Gastrocnemius medialis (tissue), 4 donors: ENCODE data around the gene DYSF. TPM values are rescaled to one million over a fixed set of nuclear protein-coding genes. Genes with fewer than 3 reads are reported as not detected.

Source experiments
- ATAC-seq, 2 donors: fragments of 150-250 bp; one replicate each; pipeline ENCODE4 v1.9.1; 2016
- DNase-seq, 2 donors: peaks; one replicate each; pipeline ENCODE4 v3.0.0-alpha.2; 2019
- H3K27ac ChIP-seq, 4 donors: fragments of 200-600 bp; sonication (generic); 1 replicate in 1 of 4; 2 replicates in 3 of 4; pipeline ENCODE4 v1.5.1; 2016 to 2018; ENCODE audit warnings: mild to moderate bottlenecking in 2 of 4, moderate library complexity in 1 of 4
- H3K27me3 ChIP-seq, 3 donors: fragments of 200-600 bp; sonication (generic) in 2 of 3; 1 replicate in 1 of 3; 2 replicates in 2 of 3; pipeline versions ENCODE4 v1.5.1 to v1.6.0; 2016 to 2019; ENCODE audit warnings: mild to moderate bottlenecking in 1 of 3, moderate library complexity in 1 of 3
- H3K36me3 ChIP-seq, 2 donors: fragments of 200-600 bp; sonication (generic) in 1 of 2; one replicate each; pipeline ENCODE4 v1.5.1; 2017 to 2018
- H3K4me1 ChIP-seq, 2 donors: fragments of 200-600 bp; sonication (generic) in 1 of 2; one replicate each; pipeline ENCODE4 v1.5.1; 2016 to 2017; ENCODE audit warnings: mild to moderate bottlenecking in 2 of 2
- H3K4me3 ChIP-seq, 4 donors: fragments of 200-600 bp; sonication (generic) in 3 of 4; 1 replicate in 1 of 4; 2 replicates in 3 of 4; pipeline ENCODE4 v1.5.1; 2016 to 2019; ENCODE audit warnings: mild to moderate bottlenecking in 2 of 4
- H3K9me3 ChIP-seq, 3 donors: fragments of 200-600 bp; sonication (generic) in 2 of 3; 1 replicate in 1 of 3; 2 replicates in 2 of 3; pipeline ENCODE4 v1.5.1; 2016 to 2019
- CTCF ChIP-seq, 5 experiments: fragments of 450-650 bp in 3 of 5; fragments of 200-600 bp in 2 of 5; sonication (generic) in 2 of 5; IDR thresholded peaks in 4 of 5; conservative IDR thresholded peaks in 1 of 5; 1 replicate in 4 of 5; 2 replicates in 1 of 5; pipeline ENCODE4 v1.5.1; 2016 to 2019; ENCODE audit warnings: antibody characterized with exemption in 5 of 5, mild to moderate bottlenecking in 3 of 5, moderate library complexity in 3 of 5
- POLR2A ChIP-seq, 2 donors: fragments of 450-650 bp; IDR thresholded peaks; one replicate each; pipeline ENCODE4 v1.6.1; 2017; ENCODE audit warnings: antibody characterized with exemption in 2 of 2, mild to moderate bottlenecking in 2 of 2, moderate library complexity in 2 of 2
- in situ Hi-C, 4 donors: fragments of 200-750 bp; cut with MboI; loops; one replicate each; pipeline versions ENCODE4 v1.15.0 to v1.8.0; 2017; ENCODE audit warnings: low sequenced_read_pairs in 4 of 4
- intact Hi-C: fragments of 100-400 bp; cut with DNase I; formaldehyde crosslinking; loops from one replicate; pipeline ENCODE4 v1.15.1; 2023; ENCODE audit warnings: low total_unique reads
- total RNA-seq, 4 donors: library from RNA; depleted of rRNA; stranded (reverse); fragments of >200 nt; gene quantifications; one replicate each; pipeline versions ENCODE4 v1.1.0 to v1.2.3, GENCODE V29; 2016

DYSF gene
- total RNA-seq, 4 donors from 2014 or later, result 40.7 to 267 (median 153) TPM

GRCh38 chr2:71503837-71504236 is 50.5 kb downstream of the DYSF start:
- peak; percentile 21 to 46 for ATAC-seq
- Histone ChIP-seq H3K4me3 (no peak overlapping the region), H3K36me3 (no peaks in the 10 kb centered on the region), H3K4me1 (peaks cover 57 to 68% of the 10 kb centered on the region in 2 donors), H3K27ac (peak overlapping the region; percentile 54 to 80 (median 76)), H3K27me3 (no peaks in the 10 kb centered on the region), H3K9me3 (no peaks in the 10 kb centered on the region)
- intact Hi-C loops (no loop called here), in situ Hi-C loops (loop anchor here in 2 of 4 donors (25.0 kb wide), 2 partner anchors 292 to 1233 kb away; no protein-coding TSS in a partner anchor)
- peak in 1 of 2 donors; percentile 29 for TF ChIP-seq POLR2A (IDR thresholded peaks at IDR 0.05)
- no peak for TF ChIP-seq CTCF (IDR thresholded peaks at IDR 0.05 in 4 of 5, conservative IDR thresholded peaks at IDR 0.05 in 1 of 5)
- no peak for DNase-seq

- Histone ChIP-seq H3K27me3 (no peaks in the 10 kb centered on the region), H3K27ac (peak overlapping the region; percentile 54 to 80 (median 76)), H3K4me3 (no peak overlapping the region), H3K36me3 (no peaks in the 10 kb centered on the region), H3K9me3 (no peaks in the 10 kb centered on the region), H3K4me1 (peaks cover 50 to 60% of the 10 kb centered on the region in 2 donors)
- intact Hi-C loops (no loop called here), in situ Hi-C loops (loop anchor here (5.0 to 25.0 kb wide), 5 partner anchors 37 to 1233 kb away; no protein-coding TSS in a partner anchor)
- ATAC-seq, result no peak
- no peak for DNase-seq
- TF ChIP-seq CTCF (IDR thresholded peaks at IDR 0.05 in 4 of 5, conservative IDR thresholded peaks at IDR 0.05 in 1 of 5) (no peak), POLR2A (IDR thresholded peaks at IDR 0.05) (no peak)
Measured at GRCh38 chr2:71504611-71505010, 51.2 kb downstream of the DYSF start.

GRCh38 chr2:71505086-71505769 is 51.9 kb downstream of the DYSF start:
- H3K27me3 ChIP-seq, result no peaks in the 10 kb centered on the region
- H3K27ac ChIP-seq, result peak overlapping the region; percentile 54 to 80 (median 76)
- in situ Hi-C loops (loop anchor here (5.0 to 25.0 kb wide), 5 partner anchors 38 to 1232 kb away; no protein-coding TSS in a partner anchor), intact Hi-C loops (no loop called here)
- no peak for ATAC-seq
- H3K4me1 ChIP-seq, result peaks cover 46 to 60% of the 10 kb centered on the region in 2 donors
- no peak overlapping the region for H3K4me3 ChIP-seq
- no peaks in the 10 kb centered on the region for H3K36me3 ChIP-seq
- TF ChIP-seq POLR2A (IDR thresholded peaks at IDR 0.05), result no peak
- no peak for TF ChIP-seq CTCF (IDR thresholded peaks at IDR 0.05 in 4 of 5, conservative IDR thresholded peaks at IDR 0.05 in 1 of 5)
- H3K9me3 ChIP-seq, result no peaks in the 10 kb centered on the region
- DNase-seq, result peak in 1 of 2 donors; percentile 47

- H3K27ac ChIP-seq, result peak overlapping the region; percentile 54 to 80 (median 76)
- no peak overlapping the region for H3K4me3 ChIP-seq
- H3K36me3 ChIP-seq, result no peaks in the 10 kb centered on the region
- no peaks in the 10 kb centered on the region for H3K9me3 ChIP-seq
- peaks cover 49 to 55% of the 10 kb centered on the region in 2 donors for H3K4me1 ChIP-seq
- H3K27me3 ChIP-seq, result no peaks in the 10 kb centered on the region
- in situ Hi-C loops (loop anchor here (5.0 to 25.0 kb wide), 5 partner anchors 38 to 1232 kb away; no protein-coding TSS in a partner anchor), intact Hi-C loops (no loop called here)
- ATAC-seq (no peak), DNase-seq (no peak)
- TF ChIP-seq POLR2A (IDR thresholded peaks at IDR 0.05) (no peak), CTCF (IDR thresholded peaks at IDR 0.05 in 4 of 5, conservative IDR thresholded peaks at IDR 0.05 in 1 of 5) (no peak)
Measured at GRCh38 chr2:71505770-71506140, 52.4 kb downstream of the DYSF start.
